Subcutaneous adipose tissue (tissue), 4 donors: Measurements from ENCODE around the gene GSTK1. TPM values are rescaled to one million over a fixed set of nuclear protein-coding genes. Genes with fewer than 3 reads are reported as not detected.

Experiments used
- CTCF ChIP-seq: fragments of 450-650 bp; IDR thresholded peaks from one replicate; pipeline ENCODE4 v1.5.1; 2016; ENCODE audit warnings: low read depth, mild to moderate bottlenecking, control low read depth, antibody characterized with exemption, moderate library complexity
- total RNA-seq, 4 donors: library from RNA; depleted of rRNA; stranded (reverse); fragments of >200 nt; gene quantifications; one replicate each; pipeline ENCODE4 v1.1.0, GENCODE V29; 2016

GSTK1 gene
- total RNA-seq, 4 donors from 2014 or later = 179 to 264 (median 208) TPM

DNA sequence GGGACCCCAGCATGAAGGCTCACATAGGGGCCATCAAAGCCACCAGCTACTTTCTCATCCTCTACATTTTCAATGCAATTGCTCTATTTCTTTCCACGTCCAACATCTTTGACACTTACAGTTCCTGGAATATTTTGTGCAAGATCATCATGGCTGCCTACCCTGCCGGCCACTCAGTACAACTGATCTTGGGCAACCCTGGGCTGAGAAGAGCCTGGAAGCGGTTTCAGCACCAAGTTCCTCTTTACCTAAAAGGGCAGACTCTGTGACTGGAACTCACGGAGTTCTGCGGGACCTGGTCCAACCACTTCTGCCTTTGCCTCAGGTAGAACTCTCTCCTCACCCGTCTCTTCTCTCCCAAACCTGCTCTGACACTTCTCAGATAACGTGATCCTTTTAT lies 40.5 kb upstream of the GSTK1 start:
- no peak for TF ChIP-seq CTCF

DNA sequence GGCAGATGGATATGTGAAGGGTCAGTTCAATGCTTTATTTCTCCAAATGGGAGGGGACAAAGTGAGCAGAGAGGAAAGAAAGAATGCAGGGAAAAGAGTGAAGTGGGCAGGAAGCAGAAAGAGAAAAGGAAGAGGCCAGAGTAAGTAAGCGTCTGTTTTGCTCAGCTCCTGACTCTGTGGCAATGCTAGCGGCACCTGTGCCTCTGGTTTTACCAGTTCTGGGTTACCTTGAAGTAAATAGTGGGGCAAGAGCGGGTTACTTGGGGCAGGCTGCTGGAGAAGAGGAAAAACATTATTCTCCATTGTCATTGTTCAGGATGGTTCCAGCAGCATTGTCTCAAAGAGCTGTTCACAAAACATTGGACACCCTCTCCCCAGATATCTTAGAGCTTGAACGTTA lies 39.5 kb upstream of the GSTK1 start:
- TF ChIP-seq CTCF = no peak

DNA sequence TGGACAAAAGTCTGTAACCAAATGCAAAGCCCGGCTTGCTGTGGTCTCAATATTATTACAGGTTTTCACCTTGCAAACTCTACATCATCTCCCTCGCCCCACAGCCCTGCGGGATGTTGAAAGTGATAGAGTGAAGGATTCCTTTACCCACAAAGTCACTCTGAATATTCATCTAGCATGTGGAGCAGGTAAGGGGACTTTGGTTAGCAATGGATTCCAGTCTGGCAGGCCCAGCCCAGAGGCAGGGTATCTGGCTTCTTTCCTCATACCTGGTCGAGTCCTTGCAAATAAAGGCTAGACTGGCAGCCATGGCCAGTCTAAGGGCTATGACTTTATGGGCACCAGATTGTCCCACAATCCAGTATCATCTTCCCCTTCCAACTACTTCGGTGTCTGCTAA lies 38.2 kb upstream of the GSTK1 start:
- TF ChIP-seq CTCF = no peak

DNA sequence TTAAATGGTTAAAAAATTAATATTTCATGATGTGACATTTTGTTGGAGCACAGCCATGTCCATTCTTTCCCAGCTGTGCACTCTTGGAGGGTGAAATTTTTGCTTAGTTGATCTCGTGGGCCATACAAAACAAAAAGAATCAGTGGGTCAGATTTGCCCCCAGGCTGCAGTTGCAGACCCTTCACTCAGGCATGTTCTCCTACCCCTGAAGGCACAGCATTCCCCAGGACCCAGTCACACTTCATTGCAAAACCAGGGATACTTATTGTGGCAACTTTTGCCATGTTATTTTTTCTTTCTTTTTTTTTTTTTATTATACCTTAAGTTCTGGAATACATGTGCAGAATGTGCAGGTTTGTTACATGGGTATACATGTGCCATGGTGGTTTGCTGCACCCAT lies 35.4 kb upstream of the GSTK1 start:
- no peak for TF ChIP-seq CTCF

DNA sequence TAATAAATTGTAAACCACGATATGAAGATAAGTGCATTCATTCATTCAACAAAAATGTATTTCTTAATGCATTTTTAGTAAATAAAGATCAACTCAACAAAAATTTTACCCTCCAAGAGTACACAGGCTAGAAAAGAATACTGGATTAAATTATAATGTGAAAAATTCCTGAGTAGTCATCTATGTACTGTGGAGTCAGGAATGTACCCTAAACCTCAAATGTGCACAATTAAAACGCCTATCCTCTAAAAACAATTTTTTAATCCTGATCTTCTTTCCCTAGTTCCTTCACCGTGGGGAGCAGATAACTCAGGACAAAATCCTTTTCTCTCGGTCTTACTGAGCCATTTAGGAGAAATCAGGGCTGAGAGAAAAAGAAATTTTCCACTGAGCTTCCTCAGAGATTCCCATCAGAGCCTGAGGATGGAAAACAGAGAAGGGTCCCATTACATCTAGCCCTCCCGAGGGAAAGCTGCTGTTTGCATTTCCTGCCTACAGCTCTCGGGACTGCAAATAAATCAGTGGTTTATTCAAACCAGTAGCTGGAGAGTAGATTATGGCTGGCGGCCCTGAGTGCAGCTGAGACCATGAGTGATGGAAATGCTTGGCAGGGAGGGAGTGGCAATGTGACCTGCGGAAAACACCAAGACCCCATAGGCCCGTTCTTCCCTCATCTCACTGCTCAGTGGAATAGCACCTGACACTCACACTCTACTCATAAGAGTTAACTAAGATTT lies 34.0 kb upstream of the GSTK1 start:
- no peak for TF ChIP-seq CTCF

- TF ChIP-seq CTCF = no peak
These were observed 32.4 kb upstream of the GSTK1 start for GRCh38 chr7:143230602-143231457.

GRCh38 chr7:143233816-143234532 lies 29.3 kb upstream of the GSTK1 start:
- TF ChIP-seq CTCF = no peak
